H1 (cell line): ENCODE measurements around the gene KATNAL1.

Experiments
- CHD2 ChIP-seq: IDR thresholded peaks from 2 replicates; pipeline ENCODE4 v1.6.1; 2012; ENCODE audit warnings: low read length, improper control_type of control experiment
- EGR1 ChIP-seq: IDR thresholded peaks from 2 replicates; pipeline ENCODE4 v1.6.1; 2011; ENCODE audit warnings: low read depth, low read length, borderline replicate concordance
- FOSL1 ChIP-seq: IDR thresholded peaks from 2 replicates; pipeline ENCODE4 v1.6.1; 2011; ENCODE audit warnings: mild to moderate bottlenecking, low read depth, low read length, moderate library complexity; ENCODE audit not compliant: insufficient read depth
- JUN ChIP-seq: IDR thresholded peaks from 2 replicates; pipeline ENCODE4 v1.6.1; 2011; ENCODE audit warnings: low read depth, mild to moderate bottlenecking, improper control_type of control experiment, low read length
- POLR2A ChIP-seq, 2 experiments: IDR thresholded peaks; 1 replicate in 1 of 2; 2 replicates in 1 of 2; pipeline ENCODE4 v1.6.1; 2011; ENCODE audit warnings: low read depth in 2 of 2, low read length in 2 of 2, mild to moderate bottlenecking in 2 of 2; ENCODE audit errors: control extremely low read depth in 1 of 2
- POLR2AphosphoS5 ChIP-seq: IDR thresholded peaks from 2 replicates; pipeline ENCODE4 v1.6.1; 2011; ENCODE audit warnings: low read depth, low read length
- SP1 ChIP-seq: IDR thresholded peaks from 2 replicates; pipeline ENCODE4 v1.6.1; 2011; ENCODE audit warnings: low read depth, low read length
- TAF1 ChIP-seq: IDR thresholded peaks from 2 replicates; pipeline ENCODE4 v1.6.1; 2011; ENCODE audit warnings: mild to moderate bottlenecking, low read depth, low read length
- TF ChIP-seq, protein P1 (sequence below), 3 experiments: IDR thresholded peaks; 1 replicate in 2 of 3; 2 replicates in 1 of 3; pipeline versions ENCODE4 v1.5.1 to v1.6.1; 2011; ENCODE audit warnings: low read length in 3 of 3, mild to moderate bottlenecking in 3 of 3, inconsistent platforms in 2 of 3, low read depth in 1 of 3, moderate library complexity in 1 of 3; ENCODE audit not compliant: insufficient read depth in 1 of 3; ENCODE audit errors: control extremely low read depth in 1 of 3

DNA sequence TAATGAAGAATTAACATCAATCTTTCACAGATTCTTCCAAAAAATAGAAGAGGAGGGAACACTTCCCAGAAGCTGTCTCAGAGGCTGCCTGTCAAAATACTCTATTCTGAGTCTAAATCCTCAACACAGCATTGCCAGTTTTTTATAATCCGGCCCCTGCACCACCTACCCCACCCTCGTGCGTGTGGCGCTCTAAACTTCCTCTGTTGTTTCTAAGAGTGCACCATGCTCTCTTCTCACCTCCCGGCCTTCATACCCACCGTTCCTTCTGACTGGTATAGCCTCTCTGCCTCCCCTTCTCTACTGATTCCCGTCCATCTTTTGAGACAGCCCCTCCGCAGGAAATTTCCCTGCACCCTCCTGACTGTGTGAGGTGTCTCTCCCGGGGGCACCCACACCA, 136.8 kb downstream of the KATNAL1 start:
- TF ChIP-seq POLR2AphosphoS5 (no peak), CHD2 (no peak), EGR1 (no peak), FOSL1 (no peak), JUN (no peak), SP1 (no peak), TAF1 (no peak), POLR2A (IDR thresholded peaks at IDR 0.05; ENCODE audit: control extremely low read depth in 1 of 2, low read depth in 2 of 2, low read length in 2 of 2) (no peak)
- TF ChIP-seq, protein P1, sequence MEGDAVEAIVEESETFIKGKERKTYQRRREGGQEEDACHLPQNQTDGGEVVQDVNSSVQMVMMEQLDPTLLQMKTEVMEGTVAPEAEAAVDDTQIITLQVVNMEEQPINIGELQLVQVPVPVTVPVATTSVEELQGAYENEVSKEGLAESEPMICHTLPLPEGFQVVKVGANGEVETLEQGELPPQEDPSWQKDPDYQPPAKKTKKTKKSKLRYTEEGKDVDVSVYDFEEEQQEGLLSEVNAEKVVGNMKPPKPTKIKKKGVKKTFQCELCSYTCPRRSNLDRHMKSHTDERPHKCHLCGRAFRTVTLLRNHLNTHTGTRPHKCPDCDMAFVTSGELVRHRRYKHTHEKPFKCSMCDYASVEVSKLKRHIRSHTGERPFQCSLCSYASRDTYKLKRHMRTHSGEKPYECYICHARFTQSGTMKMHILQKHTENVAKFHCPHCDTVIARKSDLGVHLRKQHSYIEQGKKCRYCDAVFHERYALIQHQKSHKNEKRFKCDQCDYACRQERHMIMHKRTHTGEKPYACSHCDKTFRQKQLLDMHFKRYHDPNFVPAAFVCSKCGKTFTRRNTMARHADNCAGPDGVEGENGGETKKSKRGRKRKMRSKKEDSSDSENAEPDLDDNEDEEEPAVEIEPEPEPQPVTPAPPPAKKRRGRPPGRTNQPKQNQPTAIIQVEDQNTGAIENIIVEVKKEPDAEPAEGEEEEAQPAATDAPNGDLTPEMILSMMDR (IDR thresholded peaks at IDR 0.05; ENCODE audit: control extremely low read depth in 1 of 3, insufficient read depth in 1 of 3, low read depth in 1 of 3, low read length in 3 of 3): no peak
